T-cell (primary cell): ENCODE results near the gene ME2. TPM values are rescaled to one million over a fixed set of nuclear protein-coding genes. Genes with fewer than 3 reads are reported as not detected.

Experiments used
- ATAC-seq, 4 experiments: fragments of 200-7000 bp in 3 of 4; fragments of 150-1000 bp in 1 of 4; cut with Tn5 transposase; replicated peaks in 1 of 4; 1 replicate in 3 of 4; 2 replicates in 1 of 4; pipeline ENCODE4 v1.10.0; 2021; ENCODE audit warnings: moderate library complexity in 3 of 4, mild to moderate bottlenecking in 2 of 4, moderate number of reproducible peaks in 1 of 4
- CTCF ChIA-PET, 2 donors: fragments of 300-600 bp; sonication (Branson Sonifier 250); formaldehyde crosslinking; loops; one replicate each; lab custom pipeline; 2022; ENCODE audit warnings: antibody characterized with exemption in 2 of 2; lab: Charles Lee
- POLR2A ChIA-PET, 2 donors: fragments of 300-600 bp; sonication (Branson Sonifier 250); formaldehyde crosslinking; loops; one replicate each; lab custom pipeline; 2022; ENCODE audit warnings: antibody characterized with exemption in 2 of 2; lab: Charles Lee
- DNase-seq, 35 experiments: peaks; one replicate each; pipeline versions ENCODE4 v3.0.0 to v3.0.0-alpha.2; 2013 to 2023
- H3K27ac ChIP-seq: one replicate; pipeline ENCODE4 v1.5.1; 2013; ENCODE audit warnings: low read length
- H3K27me3 ChIP-seq, 2 experiments: replicated peaks in 1 of 2; 1 replicate in 1 of 2; 2 replicates in 1 of 2; pipeline versions ENCODE4 v1.6.1 to v1.7.0; 2013; ENCODE audit warnings: low read length in 1 of 2, mixed read lengths in 1 of 2; ENCODE audit not compliant: control insufficient read depth in 2 of 2, insufficient read depth in 2 of 2; ENCODE audit errors: extremely low read depth in 1 of 2
- H3K36me3 ChIP-seq, 2 donors: 1 replicate in 1 of 2; 2 replicates in 1 of 2; pipeline versions ENCODE4 v1.6.1 to v1.7.0; 2013; ENCODE audit warnings: low read length in 1 of 2; ENCODE audit not compliant: control insufficient read depth in 2 of 2, insufficient read depth in 1 of 2; ENCODE audit errors: extremely low read depth in 1 of 2
- H3K4me1 ChIP-seq, 2 experiments: 1 replicate in 1 of 2; 2 replicates in 1 of 2; pipeline versions ENCODE4 v1.6.1 to v1.7.0; 2013; ENCODE audit warnings: low read length in 2 of 2, mixed read lengths in 1 of 2; ENCODE audit not compliant: insufficient read depth in 2 of 2, control insufficient read depth in 1 of 2; ENCODE audit errors: extremely low read depth in 1 of 2
- H3K4me3 ChIP-seq, 2 donors: 1 replicate in 1 of 2; 2 replicates in 1 of 2; pipeline versions ENCODE4 v1.5.1 to v1.7.0; 2013; ENCODE audit warnings: mild to moderate bottlenecking in 2 of 2, low read length in 1 of 2, moderate library complexity in 1 of 2; ENCODE audit not compliant: control insufficient read depth in 1 of 2; ENCODE audit errors: extremely low read depth in 1 of 2
- H3K9me3 ChIP-seq: 2 replicates; pipeline ENCODE4 v1.7.0; 2013
- H3K27ac Mint-ChIP-seq, 2 donors: one replicate each; pipeline ENCODE4 v1.8.0; 2020 to 2021; ENCODE audit warnings: mild to moderate bottlenecking in 2 of 2, mixed read lengths in 2 of 2
- H3K27me3 Mint-ChIP-seq, 2 donors: one replicate each; pipeline ENCODE4 v1.8.0; 2021 to 2022; ENCODE audit warnings: mixed read lengths in 2 of 2
- H3K36me3 Mint-ChIP-seq: one replicate; pipeline ENCODE4 v1.8.0; 2021; ENCODE audit warnings: mixed read lengths
- H3K4me1 Mint-ChIP-seq, 3 donors: one replicate each; pipeline ENCODE4 v1.8.0; 2020 to 2022; ENCODE audit warnings: mixed read lengths in 3 of 3, mild to moderate bottlenecking in 1 of 3
- H3K4me3 Mint-ChIP-seq, 3 donors: one replicate each; pipeline ENCODE4 v1.8.0; 2020 to 2022; ENCODE audit warnings: mild to moderate bottlenecking in 3 of 3, mixed read lengths in 3 of 3, moderate library complexity in 3 of 3
- H3K9me3 Mint-ChIP-seq, 3 donors: one replicate each; pipeline ENCODE4 v1.8.0; 2020 to 2022; ENCODE audit warnings: mixed read lengths in 3 of 3
- WGBS: methylation state at CpG from one replicate; pipeline ENCODE4 v1.1.5; 2013; ENCODE audit warnings: missing lambda C conversion rate; ENCODE audit not compliant: insufficient coverage; 5-methylcytosine and 5-hydroxymethylcytosine counted together
- total RNA-seq, 35 experiments: library from RNA in 6 of 35; stranded (reverse) in 6 of 35; fragments of 120-200 nt in 1 of 35; gene quantifications; one replicate each; pipeline versions ENCODE4 v1.2.1 to v1.2.4 and lab custom pipeline; 2013 to 2026

ME2 gene
- total RNA-seq, 5 donors from 2014 or later (not counting 1 experiment from before 2014, with no cell fraction given) = 30.5 to 42.6 (median 39.9) TPM

DNA sequence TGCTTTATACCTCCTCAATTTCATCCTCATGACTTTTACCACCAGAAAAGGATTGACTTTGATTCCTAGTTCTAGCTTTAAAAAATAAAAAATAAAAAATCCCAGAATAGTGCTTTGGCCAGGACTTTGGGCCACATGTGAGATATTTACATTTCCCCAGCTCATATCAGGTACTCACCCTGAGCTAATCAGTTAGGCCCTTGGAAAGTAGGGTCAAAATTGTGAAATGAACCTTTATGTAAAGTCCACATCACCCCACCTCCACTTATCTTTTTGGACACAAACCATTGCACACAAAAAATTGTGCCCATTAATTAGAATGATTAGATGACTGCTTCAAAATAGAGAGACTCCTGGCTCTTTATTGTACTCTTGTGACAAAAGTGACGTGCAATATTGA lies 17.2 kb downstream of the ME2 start:
- Mint-ChIP-seq H3K4me3 (no peak overlapping the region), H3K4me1 (peaks cover 14 to 23% (median 23%) of the 10 kb centered on the region in 3 donors), H3K27ac (no peak overlapping the region), H3K27me3 (no peaks in the 10 kb centered on the region), H3K9me3 (no peaks in the 10 kb centered on the region), H3K36me3 (peaks cover 51% of the 10 kb centered on the region)
- CTCF ChIA-PET = interaction anchor here in 1 of 2 donors (1.1 kb wide), 1 partner anchor 75 kb away, joined by 4 read pairs; no protein-coding TSS in a partner anchor
- Histone ChIP-seq H3K27ac (no peak overlapping the region), H3K9me3 (no peaks in the 10 kb centered on the region), H3K36me3 (peaks cover 2 to 37% of the 10 kb centered on the region in 2 donors), H3K4me3 (no peak overlapping the region), H3K4me1 (no peaks in the 10 kb centered on the region), H3K27me3 (no peaks in the 10 kb centered on the region)
- DNase-seq = no peak
- no peak for ATAC-seq
- WGBS = no CpG with 5 or more reads among the region's 1 CpG
- POLR2A ChIA-PET = no interaction called here

GRCh38 chr18:50898919-50899318 lies 20.0 kb downstream of the ME2 start:
- Mint-ChIP-seq H3K36me3 (peaks cover 53% of the 10 kb centered on the region), H3K27ac (no peak overlapping the region), H3K9me3 (no peaks in the 10 kb centered on the region), H3K4me1 (peaks cover 15 to 26% (median 19%) of the 10 kb centered on the region in 3 donors), H3K4me3 (no peak overlapping the region), H3K27me3 (no peaks in the 10 kb centered on the region)
- no peak for ATAC-seq
- no peak for DNase-seq
- WGBS = 75% methylated on average over 2 of the region's 2 CpGs
- H3K27ac ChIP-seq = no peak overlapping the region
- H3K9me3 ChIP-seq = no peaks in the 10 kb centered on the region
- peaks cover 5 to 37% of the 10 kb centered on the region in 2 donors for H3K36me3 ChIP-seq
- POLR2A ChIA-PET = no interaction called here
- H3K4me3 ChIP-seq = no peak overlapping the region
- CTCF ChIA-PET = no interaction called here
- H3K4me1 ChIP-seq = no peaks in the 10 kb centered on the region
- H3K27me3 ChIP-seq = no peaks in the 10 kb centered on the region

DNA sequence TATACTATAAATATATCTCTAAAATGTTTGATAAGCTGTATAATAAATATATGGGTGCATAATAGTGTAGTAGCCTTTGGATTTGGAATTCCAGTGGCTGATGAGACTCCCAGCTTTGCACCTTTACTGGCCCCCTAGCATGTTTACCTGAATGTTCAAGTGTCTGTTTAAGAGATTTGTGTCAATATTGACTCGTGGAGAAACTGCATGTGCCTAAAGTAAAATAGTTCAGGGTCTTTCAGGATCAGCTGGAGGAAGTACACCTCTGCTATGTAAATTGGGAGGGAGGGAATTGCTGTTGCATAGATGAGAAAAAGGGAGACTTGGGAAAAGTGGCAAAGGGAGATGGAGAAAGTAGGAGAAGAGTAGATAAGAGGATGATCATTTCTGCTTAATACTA lies 23.9 kb downstream of the ME2 start:
- Histone ChIP-seq H3K4me3 (no peak overlapping the region), H3K27me3 (no peaks in the 10 kb centered on the region), H3K36me3 (peaks cover 7 to 23% of the 10 kb centered on the region in 2 donors), H3K9me3 (peaks cover 3% of the 10 kb centered on the region), H3K27ac (no peak overlapping the region), H3K4me1 (no peaks in the 10 kb centered on the region)
- no peak for ATAC-seq
- Mint-ChIP-seq H3K4me1 (peaks cover 17 to 27% (median 23%) of the 10 kb centered on the region in 3 donors), H3K4me3 (no peak overlapping the region), H3K27ac (no peak overlapping the region), H3K9me3 (peaks cover 0 to 6% (median 1%) of the 10 kb centered on the region in 3 donors), H3K36me3 (peaks cover 55% of the 10 kb centered on the region), H3K27me3 (no peaks in the 10 kb centered on the region)
- WGBS = 100% methylated on average over 1 of the region's 1 CpG
- no peak for DNase-seq
- ChIA-PET POLR2A (no interaction called here), CTCF (interaction anchor here in 1 of 2 donors (0.5 kb wide), 1 partner anchor 15 kb away, joined by 3 read pairs; no protein-coding TSS in a partner anchor)

- peaks cover 23 to 33% (median 24%) of the 10 kb centered on the region in 3 donors for H3K4me1 Mint-ChIP-seq
- H3K27ac ChIP-seq = no peak overlapping the region
- H3K4me3 Mint-ChIP-seq = no peak overlapping the region
- H3K27me3 ChIP-seq = no peaks in the 10 kb centered on the region
- peaks cover 59% of the 10 kb centered on the region for H3K36me3 Mint-ChIP-seq
- peaks cover 0 to 6% (median 1%) of the 10 kb centered on the region in 3 donors for H3K9me3 Mint-ChIP-seq
- ChIA-PET CTCF (no interaction called here), POLR2A (no interaction called here)
- H3K36me3 ChIP-seq = peaks cover 12 to 36% of the 10 kb centered on the region in 2 donors
- H3K27me3 Mint-ChIP-seq = no peaks in the 10 kb centered on the region
- 100% methylated on average over 1 of the region's 2 CpGs for WGBS
- no peak for DNase-seq
- no peaks in the 10 kb centered on the region for H3K4me1 ChIP-seq
- H3K27ac Mint-ChIP-seq = no peak overlapping the region
- ATAC-seq = no peak
- H3K4me3 ChIP-seq = no peak overlapping the region
- peaks cover 3% of the 10 kb centered on the region for H3K9me3 ChIP-seq
Measured at GRCh38 chr18:50906843-50907242, 27.9 kb downstream of the ME2 start.

DNA sequence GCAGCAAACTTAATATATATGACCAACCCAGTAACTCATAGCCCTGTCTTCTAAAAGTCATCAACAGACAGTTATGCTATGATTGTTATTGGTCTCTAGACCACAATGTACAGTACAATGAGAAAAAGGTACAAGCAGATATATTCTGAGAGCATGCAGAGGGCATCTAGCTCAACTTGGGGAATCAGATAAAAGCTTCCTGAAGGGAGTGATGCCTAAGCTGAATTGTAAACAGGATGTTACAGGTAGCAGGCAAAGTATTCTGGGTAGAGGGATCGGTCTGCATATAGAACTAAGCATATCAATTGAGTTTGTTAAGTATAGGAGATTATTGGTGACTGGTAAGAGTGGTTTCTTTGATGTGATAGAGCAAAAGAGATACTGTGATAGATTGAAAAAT lies 30.3 kb downstream of the ME2 start:
- Mint-ChIP-seq H3K36me3 (peaks cover 68% of the 10 kb centered on the region), H3K27me3 (no peaks in the 10 kb centered on the region)

GRCh38 chr18:50911006-50911405 lies 32.1 kb downstream of the ME2 start:
- H3K27ac ChIP-seq = no peak overlapping the region
- ATAC-seq (no peak), DNase-seq (no peak)
- ChIA-PET CTCF (no interaction called here), POLR2A (no interaction called here)
- no peaks in the 10 kb centered on the region for H3K4me1 ChIP-seq
- Mint-ChIP-seq H3K27ac (no peak overlapping the region), H3K36me3 (peaks cover 60% of the 10 kb centered on the region), H3K4me1 (peaks cover 17 to 18% (median 18%) of the 10 kb centered on the region in 3 donors), H3K4me3 (no peak overlapping the region), H3K27me3 (no peaks in the 10 kb centered on the region), H3K9me3 (peaks cover 0 to 6% (median 0%) of the 10 kb centered on the region in 3 donors)
- H3K27me3 ChIP-seq = no peaks in the 10 kb centered on the region
- no peak overlapping the region for H3K4me3 ChIP-seq
- no CpG with 5 or more reads among the region's 1 CpG for WGBS
- H3K36me3 ChIP-seq = peaks cover 16 to 64% of the 10 kb centered on the region in 2 donors
- H3K9me3 ChIP-seq = peaks cover 3% of the 10 kb centered on the region

More for the DNA sequence above, 30.3 kb downstream of the ME2 start:
- ChIA-PET POLR2A (interaction anchor here in 1 of 2 donors (0.6 kb wide), 1 partner anchor 95 kb away, joined by 3 read pairs; no protein-coding TSS in a partner anchor), CTCF (interaction anchor here in 1 of 2 donors (0.7 kb wide), 1 partner anchor 150 kb away, joined by 3 read pairs; no protein-coding TSS in a partner anchor)
- ATAC-seq (peak in 1 of 4 experiments; percentile 68), DNase-seq (no peak)
- peak overlapping the region; percentile 31 to 59 for H3K27ac Mint-ChIP-seq
- H3K4me1 Mint-ChIP-seq = peaks cover 16 to 24% (median 20%) of the 10 kb centered on the region in 3 donors
- Histone ChIP-seq H3K27ac (no peak overlapping the region), H3K4me1 (no peaks in the 10 kb centered on the region), H3K36me3 (peaks cover 16 to 57% of the 10 kb centered on the region in 2 donors), H3K27me3 (no peaks in the 10 kb centered on the region), H3K9me3 (peaks cover 3% of the 10 kb centered on the region), H3K4me3 (no peak overlapping the region)
- WGBS = 71% methylated on average over 1 of the region's 1 CpG
- peaks cover 0 to 6% (median 1%) of the 10 kb centered on the region in 3 donors for H3K9me3 Mint-ChIP-seq
- H3K4me3 Mint-ChIP-seq = no peak overlapping the region
